ENCODE results near the gene ZNF438.
"Not testable (repeated sequence)": the region's sequence is repeated elsewhere in the genome, so short reads cannot be mapped to it uniquely, and the experiment has no call there.

Gene ZNF438

DNA sequence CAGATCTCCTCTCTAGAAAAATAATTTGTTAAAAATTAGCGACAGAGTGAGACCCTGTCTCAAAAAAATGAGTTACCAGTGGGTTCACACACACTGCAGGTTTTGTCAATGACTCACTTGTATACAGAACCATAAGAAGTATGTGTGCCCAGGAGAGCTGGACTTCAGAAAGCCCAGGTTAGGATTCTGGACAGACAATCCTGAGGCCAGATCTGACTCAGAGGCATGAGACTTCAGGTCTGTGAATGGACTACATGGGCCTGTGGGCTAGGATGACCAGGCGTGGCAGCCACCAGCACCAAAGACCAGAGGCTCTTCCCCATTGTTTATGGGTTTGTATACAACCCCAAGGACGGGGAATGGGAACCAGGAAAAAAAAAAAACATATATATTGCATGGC is 9.3 kb upstream of the ZNF438 start:
- DNase-seq (ENCODE audit: low read depth): no peak

DNA sequence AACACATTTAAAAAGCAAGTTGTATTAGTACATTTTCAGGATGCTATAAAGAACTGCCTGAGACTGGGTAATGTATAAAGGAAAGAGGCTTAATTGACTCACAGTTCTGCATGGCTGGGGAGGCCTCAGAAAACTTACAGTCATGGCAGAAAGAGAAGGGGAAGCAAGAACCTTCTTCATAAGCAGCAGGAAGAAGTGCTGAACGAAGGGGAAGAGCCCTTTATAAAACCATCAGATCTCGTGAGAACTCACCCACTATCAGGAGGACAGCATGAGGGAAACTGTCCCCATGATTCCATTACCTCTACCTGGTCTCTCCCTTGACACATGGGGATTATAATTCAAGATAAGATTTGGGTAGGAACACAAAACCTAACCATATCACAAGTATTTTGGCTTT is 7.3 kb upstream of the ZNF438 start:
- not testable (repeated sequence) for DNase-seq (ENCODE audit: low read depth)

DNA sequence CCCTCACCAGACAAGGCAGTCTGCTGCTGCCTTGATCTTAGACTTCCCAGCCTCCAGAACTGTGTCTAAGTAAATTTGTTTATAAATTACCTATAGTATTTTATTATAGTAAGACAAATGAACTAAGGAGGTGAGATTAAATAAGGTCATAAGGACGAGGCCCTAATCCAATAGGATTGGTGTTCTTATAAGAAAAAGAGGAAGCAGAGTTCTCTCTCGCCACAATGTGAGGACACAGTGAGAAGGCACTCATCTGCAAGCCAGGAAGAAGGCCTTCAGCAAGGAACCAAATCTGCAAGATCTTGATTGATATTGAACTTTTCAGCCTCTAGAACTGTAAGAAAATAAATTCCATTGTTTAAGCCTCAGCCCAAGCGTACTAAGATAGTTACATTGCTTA is 6.1 kb upstream of the ZNF438 start:
- no peak for DNase-seq (ENCODE audit: low read depth)

DNA sequence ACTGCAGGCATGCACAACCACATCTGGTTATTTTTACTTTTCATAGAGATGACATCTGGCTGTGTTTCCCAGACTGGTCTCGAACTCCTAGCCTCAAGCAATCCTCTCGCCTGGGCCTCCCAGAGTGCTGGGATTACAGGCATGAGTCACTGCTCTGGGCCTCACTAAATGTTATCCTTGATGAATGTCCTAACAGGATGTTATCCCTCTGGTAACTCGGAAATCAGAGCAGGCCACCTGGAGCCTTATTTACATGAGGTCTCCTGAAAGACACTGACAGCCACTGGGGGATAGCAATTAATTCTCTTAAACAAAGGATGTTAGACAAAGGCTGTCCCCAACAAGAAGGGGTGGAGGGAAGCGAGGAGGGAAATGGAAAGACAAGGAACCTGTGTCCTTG is 4.5 kb upstream of the ZNF438 start:
- DNase-seq (ENCODE audit: low read depth): no peak

DNA sequence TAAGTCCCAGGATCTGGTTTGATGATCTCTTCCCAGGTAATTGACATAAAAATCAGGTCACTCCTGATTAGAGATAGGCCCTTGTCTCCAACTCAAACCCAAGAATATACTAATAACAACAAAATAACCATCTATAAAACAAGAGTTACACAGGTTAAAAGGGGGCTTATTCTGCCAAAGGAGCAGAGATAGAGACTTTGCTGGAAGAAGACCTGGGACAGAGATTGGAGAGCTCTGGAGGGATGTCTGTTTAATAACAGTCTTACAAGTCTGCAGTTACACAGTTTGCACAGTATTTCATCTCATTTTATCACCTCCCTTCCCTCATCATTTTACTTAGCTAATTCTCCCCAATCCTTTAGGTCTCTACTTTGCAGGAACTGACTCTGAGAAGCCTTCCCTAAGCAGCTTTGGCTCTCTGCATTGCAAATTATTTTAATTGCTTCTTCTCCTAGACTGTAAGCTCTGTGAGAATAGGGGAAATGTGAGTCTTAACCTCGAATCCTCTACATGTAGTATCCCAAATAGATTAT is 3.7 kb upstream of the ZNF438 start:
- no peak for DNase-seq (ENCODE audit: low read depth)

DNA sequence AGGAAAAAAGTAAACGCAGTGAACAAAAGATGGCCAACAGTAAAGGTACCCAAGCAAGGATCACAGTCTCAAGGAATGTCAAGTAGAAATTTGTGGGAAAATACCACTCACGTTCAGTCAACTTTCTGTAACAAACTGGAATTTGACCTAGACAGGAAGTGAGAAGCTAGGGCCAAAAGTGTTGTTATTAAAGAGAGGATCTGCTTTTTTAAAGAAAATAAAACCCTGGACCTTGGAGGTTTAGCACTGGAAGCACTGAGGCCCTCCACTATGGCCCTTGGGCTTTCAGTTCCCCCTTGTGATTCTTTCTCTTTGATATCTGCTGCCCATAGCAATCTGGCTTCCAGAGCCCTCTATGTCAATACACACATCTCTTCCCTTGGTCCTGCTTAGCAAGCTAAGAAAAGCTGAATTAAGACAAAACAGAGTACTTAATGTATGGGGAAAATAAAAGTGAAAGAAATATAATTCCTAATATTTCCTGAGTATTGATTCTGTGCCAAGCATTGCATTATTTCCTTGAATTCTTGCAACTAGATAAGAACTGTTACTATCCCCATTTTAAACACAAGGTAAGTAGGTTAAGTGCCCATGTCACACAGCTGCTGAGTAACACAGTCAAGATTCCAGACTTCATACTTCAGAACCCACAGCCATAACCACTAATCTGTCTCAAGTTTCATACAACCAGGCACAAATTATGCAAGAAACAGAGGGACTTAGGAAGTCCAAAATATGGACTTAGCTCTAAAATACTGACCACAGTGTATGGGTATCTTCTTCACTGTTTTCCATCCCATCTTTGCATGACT is 2.6 kb upstream of the ZNF438 start:
- DNase-seq (ENCODE audit: low read depth): peak; percentile 86

DNA sequence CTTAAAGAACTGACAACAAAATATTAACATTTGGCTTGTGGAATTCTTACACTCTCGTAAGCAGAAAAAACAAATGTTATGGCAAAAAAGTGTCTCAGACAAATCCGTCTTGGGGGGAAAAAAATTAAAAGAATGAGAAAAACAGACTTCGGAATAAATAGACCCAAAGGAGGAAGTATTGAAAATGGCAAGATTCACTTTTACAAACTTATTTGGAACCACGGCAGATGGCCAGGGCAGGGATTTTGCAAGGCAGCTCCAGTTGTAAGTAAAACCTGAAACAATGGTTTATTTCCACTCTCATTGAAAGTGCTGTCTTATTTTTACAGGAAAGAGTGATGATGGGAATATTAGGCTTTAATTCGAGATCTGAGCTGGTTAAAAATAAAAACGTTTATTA is 1.5 kb upstream of the ZNF438 start:
- DNase-seq (ENCODE audit: low read depth): no peak

DNA sequence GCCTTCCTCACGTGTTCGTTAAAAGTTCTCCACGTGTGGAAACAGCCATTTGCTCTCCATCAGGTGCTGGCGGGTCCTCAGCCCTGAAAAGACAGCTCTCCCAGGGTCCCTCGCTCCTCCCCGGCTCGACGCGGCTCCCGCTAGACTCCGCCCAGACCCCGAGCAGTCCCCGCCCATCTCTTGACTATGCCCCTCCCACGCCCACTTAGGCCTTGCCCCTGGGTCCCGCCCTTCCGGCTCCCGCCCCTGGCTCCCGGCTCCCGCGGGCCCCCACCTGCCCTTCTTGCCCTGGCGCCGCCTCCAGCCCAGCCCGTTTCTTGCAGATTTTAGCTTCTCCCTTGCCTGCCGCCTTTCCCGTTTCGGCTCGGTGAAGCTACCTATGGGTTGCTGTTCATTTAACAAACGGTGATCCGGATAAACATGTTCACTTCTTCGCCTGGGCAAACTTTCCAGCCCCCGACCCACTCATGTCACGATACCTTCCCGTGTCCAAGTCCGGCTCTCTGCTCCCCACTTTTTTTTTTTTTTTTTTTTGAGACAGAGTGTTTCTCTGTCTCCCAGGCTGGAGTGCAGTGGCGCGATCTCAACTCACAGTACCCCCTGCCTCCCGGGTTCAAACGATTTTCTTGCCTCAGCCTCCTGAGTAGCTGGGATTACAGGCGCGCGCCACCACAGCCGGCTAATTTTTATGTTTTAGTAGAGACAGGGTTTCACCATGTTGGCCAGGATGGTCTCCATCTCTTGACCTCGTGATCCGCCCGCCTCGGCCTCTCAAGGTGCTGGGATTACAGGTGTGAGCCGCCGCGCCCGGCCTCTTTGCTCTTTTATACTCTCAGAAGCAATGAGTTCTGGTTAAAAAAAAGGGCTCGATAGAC is 830 bp upstream of the ZNF438 start:
- DNase-seq (ENCODE audit: low read depth): peak; percentile 94

DNA sequence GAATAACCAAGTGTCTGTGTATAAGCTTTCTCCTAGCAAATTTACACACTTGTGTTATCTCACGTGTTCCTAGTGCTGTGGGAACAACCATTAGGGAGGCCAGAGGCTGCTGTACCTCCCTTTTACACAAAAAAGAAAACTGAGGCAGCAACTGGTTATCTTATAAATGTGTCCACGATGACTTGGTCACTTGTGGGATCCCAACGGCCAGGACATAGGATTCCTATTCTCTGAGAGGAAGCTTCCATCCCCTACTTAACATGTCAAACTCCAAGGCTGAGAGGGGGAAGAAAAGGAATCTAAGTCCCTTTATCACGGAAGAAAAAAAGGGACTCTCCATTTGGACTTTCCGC is 484 bp downstream of the ZNF438 start:
- DNase-seq (ENCODE audit: low read depth): no peak

DNA sequence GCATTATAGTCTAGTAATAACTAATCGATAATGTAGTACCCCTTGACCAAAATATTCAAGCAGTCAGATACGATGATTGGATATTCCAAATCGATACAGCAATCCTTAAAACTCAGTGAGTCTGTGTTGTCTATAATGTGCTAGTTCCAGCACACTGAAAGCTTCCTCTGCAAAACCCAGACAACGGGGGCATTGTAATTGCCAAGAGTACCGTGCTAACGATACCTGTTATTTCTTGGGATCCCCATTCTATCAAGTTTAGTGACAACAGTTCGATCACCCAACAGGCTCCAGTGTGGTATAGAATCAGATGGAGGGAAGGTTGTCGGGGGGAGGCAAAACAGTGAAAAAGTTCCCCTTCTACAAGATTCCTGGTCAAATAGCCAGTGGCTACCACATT is 865 bp downstream of the ZNF438 start:
- DNase-seq (ENCODE audit: low read depth): no peak

DNA sequence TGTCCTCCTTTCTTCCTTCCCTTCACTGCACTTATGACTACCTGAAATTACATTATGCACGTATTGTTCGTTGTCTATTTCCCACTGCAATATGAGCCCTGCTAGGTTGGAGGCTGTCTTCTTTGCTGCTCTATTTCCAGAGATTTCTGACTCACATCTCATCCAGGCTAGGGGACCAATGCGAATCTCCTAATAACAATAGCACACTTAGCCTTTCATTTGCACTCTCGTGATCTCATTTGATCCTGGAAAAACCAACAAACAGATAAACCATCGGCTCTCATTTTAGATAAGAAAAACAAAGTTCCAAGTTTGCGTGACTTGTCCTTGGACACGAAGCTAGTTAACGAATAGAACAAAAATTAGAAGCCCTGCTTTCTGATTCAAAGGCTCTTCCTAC is 1.4 kb downstream of the ZNF438 start:
- no peak for DNase-seq (ENCODE audit: low read depth)

DNA sequence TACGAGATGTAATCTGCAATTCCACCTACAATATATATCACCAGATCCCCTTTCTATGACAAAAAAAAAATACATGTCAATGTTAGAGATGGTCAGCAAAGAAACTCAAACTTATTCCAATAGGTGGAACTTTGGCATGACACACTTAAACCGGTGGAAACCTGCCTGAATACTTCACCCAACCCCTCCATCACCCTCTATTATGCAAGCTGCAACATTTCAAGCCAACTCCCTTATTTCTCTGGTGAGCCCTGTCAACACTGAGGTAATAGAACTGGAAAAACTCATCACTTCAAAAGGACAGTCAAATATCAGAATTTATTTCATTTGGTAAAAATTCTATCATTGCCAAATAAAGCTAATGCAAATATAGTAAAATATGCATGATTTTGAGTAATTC is 3.6 kb downstream of the ZNF438 start:
- no peak for DNase-seq (ENCODE audit: low read depth)

DNA sequence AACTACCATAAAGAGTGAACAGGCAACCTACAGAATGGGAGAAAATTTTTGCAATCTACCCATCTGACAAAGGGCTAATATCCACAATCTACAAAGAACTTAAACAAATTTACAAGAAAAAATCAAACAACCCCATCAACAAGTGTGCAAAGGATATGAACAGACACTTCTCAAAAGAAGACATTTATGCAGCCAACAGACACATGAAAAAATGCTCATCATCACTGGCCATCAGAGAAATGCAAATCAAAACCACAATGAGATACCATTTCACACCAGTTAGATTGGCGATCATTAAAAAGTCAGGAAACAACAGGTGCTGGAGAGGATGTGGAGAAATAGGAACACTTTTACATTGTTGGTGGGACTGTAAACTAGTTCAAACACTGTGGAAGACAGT is 5.4 kb downstream of the ZNF438 start:
- DNase-seq (ENCODE audit: low read depth): not testable (repeated sequence)

DNA sequence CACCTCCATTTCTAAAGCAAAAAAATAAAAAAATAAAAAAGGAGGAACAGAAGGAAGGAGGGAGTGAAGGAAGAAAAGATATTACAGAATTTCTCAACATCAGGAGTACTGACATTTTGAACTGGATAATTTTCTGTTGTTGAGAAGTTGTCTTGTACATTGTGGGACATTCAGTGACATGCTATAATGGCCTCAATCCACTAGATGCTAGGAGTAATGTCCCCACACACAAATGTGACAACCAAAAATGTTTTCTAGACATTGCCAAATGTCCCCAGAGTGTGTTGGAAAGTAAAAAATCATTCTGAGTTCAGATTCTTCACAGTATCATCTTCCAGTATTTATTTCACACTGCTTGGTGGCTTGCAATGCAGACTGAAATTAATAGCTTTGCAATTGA is 6.5 kb downstream of the ZNF438 start:
- no peak for DNase-seq (ENCODE audit: low read depth)

DNA sequence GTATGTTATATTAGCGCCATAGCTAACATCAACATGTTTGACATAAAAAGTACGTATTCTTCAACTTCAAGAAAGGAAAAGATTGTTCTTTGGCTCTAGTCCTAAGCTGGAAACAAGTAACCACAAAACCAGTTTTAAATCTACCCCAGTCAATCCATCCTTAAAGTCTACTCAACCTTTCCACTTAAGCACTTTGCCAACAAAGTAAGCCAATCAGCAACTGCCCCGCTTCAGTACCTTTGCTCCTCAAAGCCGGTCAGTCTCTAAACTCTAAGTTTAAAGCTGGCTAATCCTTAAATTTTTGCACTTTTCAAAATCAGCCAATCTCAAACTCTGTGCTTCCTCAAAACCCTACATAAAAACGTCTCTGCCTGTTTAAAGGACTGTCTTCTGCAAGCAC is 8.1 kb downstream of the ZNF438 start:
- no peak for DNase-seq (ENCODE audit: low read depth)

DNA sequence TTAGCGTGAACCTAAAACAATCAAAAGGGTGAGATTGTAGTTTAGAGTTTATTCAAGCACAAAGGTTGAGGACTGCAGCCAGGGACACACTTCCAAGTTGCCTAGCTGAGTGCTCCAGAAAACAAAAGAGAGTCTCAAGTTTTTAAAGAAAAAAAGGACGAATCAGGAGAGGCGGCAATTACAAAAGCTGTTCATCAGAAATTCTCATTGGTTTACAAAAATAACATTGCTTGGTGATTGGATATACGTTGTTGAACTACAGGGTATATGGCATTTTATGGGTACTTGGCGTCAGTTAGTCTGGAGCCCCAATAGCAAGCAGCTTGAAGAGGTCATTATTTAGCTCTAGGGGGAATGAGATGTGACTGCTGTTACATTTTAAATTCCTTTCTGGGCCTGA is 11.5 kb downstream of the ZNF438 start:
- DNase-seq (ENCODE audit: low read depth): no peak

DNA sequence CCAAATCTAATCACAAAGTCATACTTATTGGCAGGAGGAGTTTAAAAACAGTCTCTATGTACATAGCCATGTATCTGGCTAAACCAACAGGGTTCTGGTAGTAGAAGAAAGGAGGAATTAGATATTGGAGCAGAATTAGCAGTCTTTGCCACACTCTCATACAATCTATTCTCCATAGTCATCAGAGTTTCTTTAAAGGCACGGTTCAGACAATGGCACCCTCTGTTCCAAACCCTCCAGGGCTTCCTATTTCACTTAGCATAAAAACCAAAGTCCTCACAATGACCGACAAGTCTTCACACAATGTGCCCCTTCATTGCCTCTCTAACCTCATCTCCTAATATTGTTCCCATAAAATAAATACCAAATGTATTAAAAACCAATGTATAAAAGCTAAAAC is 12.7 kb downstream of the ZNF438 start:
- no peak for DNase-seq (ENCODE audit: low read depth)

DNA sequence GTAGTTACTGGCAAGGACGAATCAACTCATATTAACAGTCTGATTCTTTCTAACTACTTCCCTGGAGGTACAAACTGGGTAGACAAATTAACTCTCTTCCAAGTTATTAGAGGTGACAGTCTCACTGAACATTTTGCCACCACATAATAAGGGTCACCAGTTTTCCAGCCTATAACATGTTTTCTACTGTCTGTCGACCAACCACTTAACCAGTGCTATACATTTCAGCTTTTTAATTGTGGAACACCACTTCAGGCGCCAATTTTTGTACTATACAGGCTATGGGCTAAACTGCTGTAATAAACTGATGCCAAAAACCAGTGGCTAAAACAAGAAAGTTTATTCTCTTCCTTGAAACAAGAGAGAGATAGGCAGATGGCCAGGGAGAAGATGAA is 13.3 kb downstream of the ZNF438 start:
- no peak for DNase-seq (ENCODE audit: low read depth)

DNA sequence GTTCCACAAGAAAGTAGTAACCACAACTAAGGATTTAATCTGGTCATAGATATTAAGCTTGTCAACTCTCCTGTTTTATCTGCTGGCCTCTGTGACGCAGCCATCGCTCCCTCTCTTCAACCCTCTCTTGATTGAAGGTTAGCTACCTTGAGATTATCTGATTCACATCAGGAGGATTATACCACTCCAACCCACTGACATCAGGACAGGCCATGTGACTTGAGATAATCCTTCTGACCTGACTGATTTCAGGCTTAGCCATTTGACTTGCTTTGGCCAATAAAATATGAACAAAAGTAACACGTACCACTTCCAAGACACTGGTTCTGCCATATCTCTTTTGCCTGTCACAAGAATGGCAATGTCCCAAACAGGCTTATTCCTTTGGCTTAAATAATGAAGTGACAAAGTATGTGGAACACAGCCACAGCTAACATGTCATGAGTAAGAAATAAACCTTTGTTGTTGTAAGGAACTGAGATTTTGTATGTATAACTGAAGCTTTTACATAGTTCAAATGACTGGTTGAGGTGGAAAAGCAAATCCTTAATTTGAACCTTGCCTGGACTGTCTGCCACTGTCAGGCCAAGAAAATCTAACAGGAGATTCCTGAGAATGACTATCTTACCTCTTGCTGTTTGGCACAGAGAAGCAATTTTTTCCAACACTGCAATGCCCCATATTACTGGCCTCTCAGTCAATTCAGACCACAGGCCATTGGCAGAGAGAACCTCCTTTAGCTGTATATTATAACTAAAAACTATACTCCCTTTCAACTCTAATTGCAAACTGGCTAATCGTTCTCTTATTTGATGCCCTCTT is 13.9 kb downstream of the ZNF438 start:
- DNase-seq (ENCODE audit: low read depth): no peak

DNA sequence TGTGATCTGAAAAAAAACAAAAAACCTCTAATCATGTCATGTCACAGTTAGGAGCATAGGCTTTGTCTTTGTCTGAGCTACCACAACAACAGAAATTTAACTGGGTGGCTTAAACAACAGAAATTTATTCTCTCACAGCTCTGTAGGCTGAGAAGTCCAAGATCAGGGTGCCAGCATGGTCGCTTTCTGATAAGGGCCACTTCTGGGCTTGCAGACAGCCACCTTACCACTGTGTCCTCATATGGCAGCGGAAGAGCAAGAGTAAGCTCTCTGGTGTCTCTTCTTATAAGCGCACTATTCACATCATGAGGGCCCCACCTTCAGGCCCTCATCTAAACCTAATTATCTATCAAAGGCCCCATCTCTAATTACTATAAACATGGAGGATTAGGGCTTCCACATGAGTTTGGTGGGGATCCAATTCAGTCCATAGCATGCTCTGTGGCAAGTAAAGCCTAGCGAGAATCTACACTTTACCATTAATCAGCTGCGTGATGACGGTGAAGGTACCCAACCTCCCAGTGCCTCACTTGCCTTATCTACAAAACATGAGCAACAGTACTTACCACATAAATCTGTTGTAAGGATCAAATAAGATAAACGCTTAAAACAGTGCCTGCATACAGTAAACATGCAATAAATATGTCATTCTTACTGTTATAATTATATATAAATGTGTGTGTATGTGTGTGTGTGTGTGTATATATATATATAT is 17.3 kb downstream of the ZNF438 start:
- no peak for DNase-seq (ENCODE audit: low read depth)

DNA sequence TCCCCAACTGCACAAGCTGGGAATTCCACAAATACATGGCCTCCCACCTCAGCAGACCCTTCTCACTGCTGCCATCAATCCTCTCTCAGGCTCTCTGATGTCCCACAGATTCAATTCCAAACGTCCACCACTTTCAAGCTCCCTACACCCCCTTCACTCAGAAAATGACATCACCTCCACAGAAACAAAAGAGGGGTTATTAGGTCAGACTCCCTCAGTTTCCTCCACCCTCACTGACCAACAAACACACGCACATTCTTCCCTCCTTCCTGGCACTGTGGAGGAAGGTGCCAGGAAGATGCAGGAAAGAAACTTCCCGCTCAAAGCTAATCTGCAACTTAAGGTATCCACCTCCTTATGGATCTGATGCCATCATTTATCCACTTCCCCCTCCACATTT is 18.3 kb downstream of the ZNF438 start:
- no peak for DNase-seq (ENCODE audit: low read depth)

DNA sequence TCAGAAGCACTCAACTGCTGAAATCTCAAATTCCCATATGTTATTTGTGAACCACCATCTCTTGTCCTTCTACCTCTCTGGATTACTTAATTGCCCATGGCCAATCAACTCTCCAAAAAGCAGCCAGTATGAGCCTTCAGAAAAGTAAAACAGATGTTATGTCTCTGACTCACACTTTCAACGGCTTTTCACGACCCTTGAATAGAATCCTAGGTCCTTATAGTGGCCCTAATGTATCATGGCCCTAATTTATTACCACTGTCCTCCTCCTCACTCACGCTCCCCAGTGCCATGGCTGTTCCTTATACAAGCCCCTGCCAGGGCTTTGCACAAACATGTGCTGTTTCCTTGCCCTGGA is 20.0 kb downstream of the ZNF438 start:
- no peak for DNase-seq (ENCODE audit: low read depth)

All from fibroblast of the conjunctiva (primary cell).